T-cell (primary cell): ENCODE results near the gene ARL15. TPM values are rescaled to one million over a fixed set of nuclear protein-coding genes. Genes with fewer than 3 reads are reported as not detected.

ENCODE experiments used
- ATAC-seq, 4 experiments: fragments of 200-7000 bp in 3 of 4; fragments of 150-1000 bp in 1 of 4; cut with Tn5 transposase; replicated peaks in 1 of 4; 1 replicate in 3 of 4; 2 replicates in 1 of 4; pipeline ENCODE4 v1.10.0; 2021; ENCODE audit warnings: moderate library complexity in 3 of 4, mild to moderate bottlenecking in 2 of 4, moderate number of reproducible peaks in 1 of 4
- CTCF ChIA-PET, 2 donors: fragments of 300-600 bp; sonication (Branson Sonifier 250); formaldehyde crosslinking; loops; one replicate each; lab custom pipeline; 2022; ENCODE audit warnings: antibody characterized with exemption in 2 of 2; lab: Charles Lee
- POLR2A ChIA-PET, 2 donors: fragments of 300-600 bp; sonication (Branson Sonifier 250); formaldehyde crosslinking; loops; one replicate each; lab custom pipeline; 2022; ENCODE audit warnings: antibody characterized with exemption in 2 of 2; lab: Charles Lee
- DNase-seq, 35 experiments: peaks; one replicate each; pipeline versions ENCODE4 v3.0.0 to v3.0.0-alpha.2; 2013 to 2023
- H3K27ac ChIP-seq: one replicate; pipeline ENCODE4 v1.5.1; 2013; ENCODE audit warnings: low read length
- H3K27me3 ChIP-seq, 2 experiments: replicated peaks in 1 of 2; 1 replicate in 1 of 2; 2 replicates in 1 of 2; pipeline versions ENCODE4 v1.6.1 to v1.7.0; 2013; ENCODE audit warnings: low read length in 1 of 2, mixed read lengths in 1 of 2; ENCODE audit not compliant: control insufficient read depth in 2 of 2, insufficient read depth in 2 of 2; ENCODE audit errors: extremely low read depth in 1 of 2
- H3K36me3 ChIP-seq, 2 donors: 1 replicate in 1 of 2; 2 replicates in 1 of 2; pipeline versions ENCODE4 v1.6.1 to v1.7.0; 2013; ENCODE audit warnings: low read length in 1 of 2; ENCODE audit not compliant: control insufficient read depth in 2 of 2, insufficient read depth in 1 of 2; ENCODE audit errors: extremely low read depth in 1 of 2
- H3K4me1 ChIP-seq, 2 experiments: 1 replicate in 1 of 2; 2 replicates in 1 of 2; pipeline versions ENCODE4 v1.6.1 to v1.7.0; 2013; ENCODE audit warnings: low read length in 2 of 2, mixed read lengths in 1 of 2; ENCODE audit not compliant: insufficient read depth in 2 of 2, control insufficient read depth in 1 of 2; ENCODE audit errors: extremely low read depth in 1 of 2
- H3K4me3 ChIP-seq, 2 donors: 1 replicate in 1 of 2; 2 replicates in 1 of 2; pipeline versions ENCODE4 v1.5.1 to v1.7.0; 2013; ENCODE audit warnings: mild to moderate bottlenecking in 2 of 2, low read length in 1 of 2, moderate library complexity in 1 of 2; ENCODE audit not compliant: control insufficient read depth in 1 of 2; ENCODE audit errors: extremely low read depth in 1 of 2
- H3K9me3 ChIP-seq: 2 replicates; pipeline ENCODE4 v1.7.0; 2013
- H3K27ac Mint-ChIP-seq, 2 donors: one replicate each; pipeline ENCODE4 v1.8.0; 2020 to 2021; ENCODE audit warnings: mild to moderate bottlenecking in 2 of 2, mixed read lengths in 2 of 2
- H3K27me3 Mint-ChIP-seq, 2 donors: one replicate each; pipeline ENCODE4 v1.8.0; 2021 to 2022; ENCODE audit warnings: mixed read lengths in 2 of 2
- H3K36me3 Mint-ChIP-seq: one replicate; pipeline ENCODE4 v1.8.0; 2021; ENCODE audit warnings: mixed read lengths
- H3K4me1 Mint-ChIP-seq, 3 donors: one replicate each; pipeline ENCODE4 v1.8.0; 2020 to 2022; ENCODE audit warnings: mixed read lengths in 3 of 3, mild to moderate bottlenecking in 1 of 3
- H3K4me3 Mint-ChIP-seq, 3 donors: one replicate each; pipeline ENCODE4 v1.8.0; 2020 to 2022; ENCODE audit warnings: mild to moderate bottlenecking in 3 of 3, mixed read lengths in 3 of 3, moderate library complexity in 3 of 3
- H3K9me3 Mint-ChIP-seq, 3 donors: one replicate each; pipeline ENCODE4 v1.8.0; 2020 to 2022; ENCODE audit warnings: mixed read lengths in 3 of 3
- WGBS: methylation state at CpG from one replicate; pipeline ENCODE4 v1.1.5; 2013; ENCODE audit warnings: missing lambda C conversion rate; ENCODE audit not compliant: insufficient coverage; 5-methylcytosine and 5-hydroxymethylcytosine counted together
- total RNA-seq, 35 experiments: library from RNA in 6 of 35; stranded (reverse) in 6 of 35; fragments of 120-200 nt in 1 of 35; gene quantifications; one replicate each; pipeline versions ENCODE4 v1.2.1 to v1.2.4 and lab custom pipeline; 2013 to 2026

ARL15 gene
- total RNA-seq, 5 donors from 2014 or later (not counting 1 experiment from before 2014, with no cell fraction given) = 10.7 to 21.6 (median 11.7) TPM

DNA sequence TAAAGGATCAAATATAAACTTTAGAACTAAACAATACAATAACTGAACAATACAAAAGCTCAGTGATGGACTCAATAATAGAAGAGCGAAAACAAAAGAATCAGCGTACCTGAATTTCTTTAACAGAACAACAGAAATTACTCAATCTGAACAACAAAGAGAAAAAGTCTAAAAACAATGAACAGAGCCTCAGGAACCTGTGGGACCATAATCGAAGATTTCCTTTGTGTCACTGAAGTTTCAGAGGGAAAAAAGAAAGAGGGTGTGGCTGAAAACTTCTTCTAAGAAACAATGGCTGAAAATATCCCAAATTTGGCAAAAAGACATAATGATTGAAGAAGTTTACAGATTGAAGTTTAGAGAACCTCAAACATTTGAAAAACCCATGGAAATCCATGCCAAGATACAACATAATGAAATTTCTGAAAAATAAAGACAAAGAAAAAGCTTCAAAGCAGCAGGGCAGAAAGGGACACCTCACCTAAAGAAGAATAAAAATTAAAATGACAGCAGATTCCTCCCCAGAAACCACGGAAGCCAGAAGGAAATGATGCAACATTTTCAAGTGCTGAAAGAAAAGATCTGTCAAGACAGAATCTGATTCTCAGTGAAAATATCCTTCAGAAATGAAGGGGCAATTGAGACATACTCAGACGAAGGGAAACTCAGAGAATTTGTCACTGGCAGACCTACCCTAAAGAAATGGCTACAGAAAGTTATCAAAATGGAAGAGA is 288.8 kb downstream of the ARL15 start:
- H3K9me3 Mint-ChIP-seq = peaks cover 0 to 2% (median 0%) of the 10 kb centered on the region in 3 donors
- H3K27ac ChIP-seq = no peak overlapping the region
- WGBS = 0% methylated on average over 1 of the region's 5 CpGs
- CTCF ChIA-PET = no interaction called here
- no peak for DNase-seq
- peak overlapping the region in 1 of 2 donors; percentile 65 for H3K27ac Mint-ChIP-seq
- peaks cover 2 to 15% of the 10 kb centered on the region in 2 experiments for H3K4me1 ChIP-seq
- ATAC-seq = peak in 1 of 4 experiments; percentile 17
- no peak overlapping the region for H3K4me3 ChIP-seq
- POLR2A ChIA-PET = no interaction called here
- no peaks in the 10 kb centered on the region for H3K9me3 ChIP-seq
- H3K27me3 Mint-ChIP-seq = no peaks in the 10 kb centered on the region
- peaks cover 19% of the 10 kb centered on the region for H3K36me3 Mint-ChIP-seq
- H3K27me3 ChIP-seq = no peaks in the 10 kb centered on the region
- peaks cover 28 to 30% (median 29%) of the 10 kb centered on the region in 3 donors for H3K4me1 Mint-ChIP-seq
- H3K36me3 ChIP-seq = no peaks in the 10 kb centered on the region
- H3K4me3 Mint-ChIP-seq = peak overlapping the region in 1 of 3 donors; percentile 9

DNA sequence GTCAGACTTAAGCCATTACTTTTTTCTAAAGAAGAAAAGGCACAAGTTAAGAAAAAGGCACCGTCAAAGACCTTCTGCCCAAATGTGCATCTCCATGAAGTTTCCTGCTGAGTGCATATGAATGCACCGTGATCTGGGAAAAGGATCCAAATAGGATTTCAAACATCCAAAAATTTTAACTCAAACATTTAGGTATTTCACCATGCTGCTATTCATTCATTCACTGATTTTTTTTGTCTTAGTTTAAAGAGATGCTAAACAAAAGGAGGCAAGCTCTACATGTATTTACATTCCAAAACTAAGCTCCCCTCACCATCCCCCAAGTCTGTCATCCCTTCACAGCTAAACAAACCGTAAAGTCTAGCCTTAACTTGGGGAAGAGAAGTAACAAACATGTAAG is 291.9 kb downstream of the ARL15 start:
- no peaks in the 10 kb centered on the region for H3K9me3 ChIP-seq
- no peak overlapping the region for H3K4me3 Mint-ChIP-seq
- DNase-seq (no peak), ATAC-seq (no peak)
- peaks cover 3 to 10% (median 9%) of the 10 kb centered on the region in 3 donors for H3K9me3 Mint-ChIP-seq
- H3K27ac ChIP-seq = no peak overlapping the region
- no peak overlapping the region for H3K4me3 ChIP-seq
- ChIA-PET POLR2A (no interaction called here), CTCF (no interaction called here)
- H3K36me3 ChIP-seq = no peaks in the 10 kb centered on the region
- no peaks in the 10 kb centered on the region for H3K27me3 ChIP-seq
- H3K4me1 Mint-ChIP-seq = peaks cover 21 to 22% (median 22%) of the 10 kb centered on the region in 3 donors
- H3K27me3 Mint-ChIP-seq = no peaks in the 10 kb centered on the region
- peaks cover 46% of the 10 kb centered on the region for H3K36me3 Mint-ChIP-seq
- no peak overlapping the region for H3K27ac Mint-ChIP-seq
- WGBS = no CpG with 5 or more reads among the region's 3 CpGs
- peaks cover 2 to 15% of the 10 kb centered on the region in 2 experiments for H3K4me1 ChIP-seq

DNA sequence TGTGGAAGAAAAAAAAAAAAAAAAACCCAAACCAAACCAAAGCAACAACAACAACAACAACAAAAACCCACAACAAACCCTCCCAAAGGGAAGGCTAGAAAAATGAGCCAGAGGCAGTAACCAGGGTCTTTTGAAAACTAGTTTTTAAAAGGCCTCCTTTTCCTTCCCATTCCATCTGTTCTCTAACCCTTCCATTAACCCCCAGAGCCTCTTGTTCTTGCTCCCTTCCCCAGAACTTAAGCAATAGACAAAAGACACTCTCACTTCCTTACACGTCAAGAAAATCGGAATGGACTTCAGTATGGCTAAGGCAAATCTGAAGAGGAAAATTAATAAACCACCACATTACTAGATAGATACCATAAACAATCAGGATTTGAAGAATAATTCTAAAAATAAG is 292.8 kb downstream of the ARL15 start:
- Mint-ChIP-seq H3K9me3 (peaks cover 3 to 10% (median 9%) of the 10 kb centered on the region in 3 donors), H3K27ac (no peak overlapping the region), H3K27me3 (no peaks in the 10 kb centered on the region), H3K36me3 (peaks cover 50% of the 10 kb centered on the region), H3K4me1 (peaks cover 14 to 16% (median 14%) of the 10 kb centered on the region in 3 donors), H3K4me3 (no peak overlapping the region)
- ChIA-PET POLR2A (no interaction called here), CTCF (no interaction called here)
- peaks cover 2 to 13% of the 10 kb centered on the region in 2 experiments for H3K4me1 ChIP-seq
- no peak for DNase-seq
- H3K27ac ChIP-seq = no peak overlapping the region
- WGBS = no CpG with 5 or more reads among the region's 2 CpGs
- no peaks in the 10 kb centered on the region for H3K27me3 ChIP-seq
- H3K9me3 ChIP-seq = no peaks in the 10 kb centered on the region
- ATAC-seq = no peak
- H3K4me3 ChIP-seq = no peak overlapping the region
- H3K36me3 ChIP-seq = no peaks in the 10 kb centered on the region

DNA sequence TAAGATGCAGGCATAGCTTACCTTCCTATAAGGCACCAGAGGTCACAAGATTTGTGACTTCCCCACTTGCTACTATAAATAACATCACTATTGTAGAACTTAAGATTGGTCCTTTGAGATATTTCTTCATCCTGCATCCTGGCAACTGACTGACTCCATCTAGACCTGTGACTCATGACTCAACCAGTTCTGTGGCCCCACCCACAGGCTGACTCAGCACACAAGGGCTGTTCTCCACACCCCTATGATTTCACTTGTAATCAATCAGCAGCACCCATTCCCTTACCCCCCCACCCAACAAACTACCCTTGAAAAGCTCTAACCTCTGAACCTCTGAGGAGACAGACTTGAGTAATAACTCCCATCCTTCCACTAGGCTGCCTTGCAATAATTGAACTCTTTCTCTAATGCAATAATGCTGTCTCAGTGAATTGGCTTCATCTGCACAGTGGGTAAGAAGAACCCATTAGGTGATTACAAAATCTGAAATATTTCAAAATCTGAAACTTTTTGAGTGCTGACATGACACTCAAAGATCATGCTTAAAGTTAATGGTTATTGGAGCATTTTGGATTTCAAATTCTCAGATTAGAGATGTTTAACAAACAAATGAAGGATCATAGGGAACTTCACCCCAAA is 296.7 kb downstream of the ARL15 start:
- H3K27ac Mint-ChIP-seq = no peak overlapping the region
- no peak overlapping the region for H3K4me3 ChIP-seq
- DNase-seq (no peak), ATAC-seq (no peak)
- H3K9me3 Mint-ChIP-seq = peaks cover 3 to 10% (median 9%) of the 10 kb centered on the region in 3 donors
- H3K4me1 ChIP-seq = no peaks in the 10 kb centered on the region
- H3K4me1 Mint-ChIP-seq = no peaks in the 10 kb centered on the region
- H3K4me3 Mint-ChIP-seq = no peak overlapping the region
- H3K27me3 ChIP-seq = no peaks in the 10 kb centered on the region
- no peak overlapping the region for H3K27ac ChIP-seq
- H3K27me3 Mint-ChIP-seq = no peaks in the 10 kb centered on the region
- H3K36me3 Mint-ChIP-seq = peaks cover 55% of the 10 kb centered on the region
- no peaks in the 10 kb centered on the region for H3K9me3 ChIP-seq
- POLR2A ChIA-PET = no interaction called here
- CTCF ChIA-PET = interaction anchor here (0.6 to 0.7 kb wide), 2 partner anchors 829 to 940 kb away, joined by 4 to 7 read pairs; no protein-coding TSS in a partner anchor
- no peaks in the 10 kb centered on the region for H3K36me3 ChIP-seq

DNA sequence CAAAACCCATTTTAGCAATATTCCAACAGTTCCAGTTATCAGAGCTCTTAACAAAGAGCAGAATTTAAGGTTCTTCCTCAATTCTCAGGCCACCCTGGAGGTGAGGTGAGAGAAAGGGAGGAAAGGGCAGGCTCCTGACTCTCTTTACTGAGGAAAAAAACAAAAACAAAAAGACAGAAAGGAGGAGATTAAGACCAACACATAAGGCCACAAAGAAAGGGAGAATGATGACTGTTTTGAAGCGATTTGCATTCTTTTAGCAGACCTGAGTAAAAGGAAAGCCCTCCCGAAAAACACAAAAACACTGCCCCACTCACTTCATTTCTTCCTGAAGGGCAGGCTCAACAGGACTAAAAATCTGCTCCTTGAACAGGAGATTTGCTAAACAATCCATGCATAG is 300.5 kb downstream of the ARL15 start:
- no CpG with 5 or more reads among the region's 2 CpGs for WGBS
- H3K9me3 ChIP-seq = no peaks in the 10 kb centered on the region
- ChIA-PET CTCF (no interaction called here), POLR2A (no interaction called here)
- no peak overlapping the region for H3K4me3 ChIP-seq
- no peaks in the 10 kb centered on the region for H3K36me3 ChIP-seq
- no peaks in the 10 kb centered on the region for H3K4me1 Mint-ChIP-seq
- H3K27me3 ChIP-seq = no peaks in the 10 kb centered on the region
- H3K27ac Mint-ChIP-seq = no peak overlapping the region
- no peaks in the 10 kb centered on the region for H3K27me3 Mint-ChIP-seq
- ATAC-seq = no peak
- H3K9me3 Mint-ChIP-seq = peaks cover 3 to 7% (median 5%) of the 10 kb centered on the region in 3 donors
- H3K4me1 ChIP-seq = no peaks in the 10 kb centered on the region
- H3K27ac ChIP-seq = no peak overlapping the region
- no peak overlapping the region for H3K4me3 Mint-ChIP-seq
- peaks cover 24% of the 10 kb centered on the region for H3K36me3 Mint-ChIP-seq
- no peak for DNase-seq

DNA sequence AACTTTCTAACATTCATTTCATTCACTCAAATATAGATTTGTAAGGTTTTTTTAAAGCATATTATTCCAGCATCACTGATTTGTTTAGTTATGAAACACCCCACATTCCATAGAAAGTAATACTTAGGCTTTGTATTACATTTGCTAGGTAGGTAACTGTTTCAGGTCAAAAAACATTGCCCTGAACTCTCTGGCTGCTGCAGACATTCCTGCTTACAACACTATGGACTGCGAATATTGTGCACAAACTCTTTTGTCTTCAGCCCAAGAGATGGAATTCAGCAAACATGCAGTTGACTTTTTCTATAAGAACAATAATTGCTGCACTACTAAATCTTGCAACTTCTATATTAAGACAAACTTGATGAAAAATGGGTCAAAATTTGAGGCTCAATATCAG is 301.0 kb downstream of the ARL15 start:
- peaks cover 23% of the 10 kb centered on the region for H3K36me3 Mint-ChIP-seq
- no peaks in the 10 kb centered on the region for H3K27me3 Mint-ChIP-seq
- H3K4me3 Mint-ChIP-seq = no peak overlapping the region
- H3K9me3 Mint-ChIP-seq = peaks cover 0 to 5% (median 5%) of the 10 kb centered on the region in 3 donors
- H3K27ac Mint-ChIP-seq = no peak overlapping the region
- no peak overlapping the region for H3K4me3 ChIP-seq
- DNase-seq = no peak
- H3K9me3 ChIP-seq = no peaks in the 10 kb centered on the region
- CTCF ChIA-PET = interaction anchor here in 1 of 2 donors (0.6 kb wide), 1 partner anchor 10 kb away, joined by 4 read pairs; no protein-coding TSS in a partner anchor
- no peak for ATAC-seq
- H3K4me1 ChIP-seq = no peaks in the 10 kb centered on the region
- H3K36me3 ChIP-seq = no peaks in the 10 kb centered on the region
- 100% methylated on average over 1 of the region's 1 CpG for WGBS
- H3K27ac ChIP-seq = no peak overlapping the region
- H3K4me1 Mint-ChIP-seq = no peaks in the 10 kb centered on the region
- H3K27me3 ChIP-seq = no peaks in the 10 kb centered on the region
- POLR2A ChIA-PET = no interaction called here
